HepG2 (cell line): ENCODE data around the gene CTNND2. TPM values are rescaled to one million over a fixed set of nuclear protein-coding genes. Genes with fewer than 3 reads are reported as not detected.

Experiments used
- ATAC-seq: fragments of 200-7000 bp; cut with Tn5 transposase; 3 replicates; pipeline ENCODE4 v1.9.1; 2020; ENCODE audit warnings: mild to moderate bottlenecking, moderate library complexity
- BruUV-seq: library from RNA; stranded (reverse); fragments of 400-500 nt; replicated peaks from 2 replicates; lab custom pipeline; 2021; lab: Mats Ljungman, UMichigan
- CTCF ChIA-PET: fragments of 300-600 bp; formaldehyde crosslinking; extraction: SDS; loops from one replicate; lab custom pipeline; 2021; ENCODE audit warnings: low total read pairs, inconsistent platforms, low intra/inter-chr PET ratio; lab: Yijun Ruan, JAX
- POLR2A ChIA-PET: fragments of 350-600 bp; sonication (Branson Sonifier 250); formaldehyde crosslinking; loops from one replicate; lab custom pipeline; 2020; ENCODE audit warnings: antibody characterized with exemption, inconsistent platforms; lab: Yijun Ruan, JAX
- DNase-seq: peaks from one replicate; pipeline ENCODE4 v3.0.0-alpha.2; 2015; ENCODE audit warnings: low spot score
- FAIRE-seq: peaks from 3 replicates; lab custom pipeline; 2011; peaks lifted over from hg19 to GRCh38; lab: Jason Lieb, UNC
- H2AFZ ChIP-seq: one replicate; pipeline ENCODE4 v1.6.1; 2011; ENCODE audit warnings: low read length, inconsistent platforms
- H3K27ac ChIP-seq: fragments of 300-600 bp; 3 replicates; pipeline ENCODE4 v1.8.0; 2011; ENCODE audit warnings: mixed run types, mild to moderate bottlenecking, mixed read lengths, low read length, inconsistent platforms; ENCODE audit not compliant: insufficient read depth; ENCODE audit errors: extremely low read length
- H3K27me3 ChIP-seq, 2 experiments: fragments of 200-600 bp in 1 of 2; 2 replicates in 1 of 2; 3 replicates in 1 of 2; pipeline versions ENCODE4 v1.6.0 to v1.8.0; 2011; ENCODE audit warnings: low read length in 2 of 2, mild to moderate bottlenecking in 2 of 2, moderate library complexity in 2 of 2, inconsistent platforms in 1 of 2; ENCODE audit not compliant: insufficient read depth in 2 of 2, control insufficient read depth in 1 of 2
- H3K36me3 ChIP-seq, 2 experiments: fragments of 200-600 bp in 1 of 2; replicated peaks in 1 of 2; 2 replicates in 1 of 2; 3 replicates in 1 of 2; pipeline versions ENCODE4 v1.5.1 to v1.8.0; 2011; ENCODE audit warnings: low read length in 2 of 2, inconsistent platforms in 1 of 2; ENCODE audit not compliant: insufficient read depth in 2 of 2, control insufficient read depth in 1 of 2
- H3K4me1 ChIP-seq: 2 replicates; pipeline ENCODE4 v1.5.1; 2012; ENCODE audit warnings: low read length, inconsistent platforms; ENCODE audit not compliant: insufficient read depth
- H3K4me2 ChIP-seq: 2 replicates; pipeline ENCODE4 v1.6.0; 2011; ENCODE audit warnings: low read depth, low read length, inconsistent platforms
- H3K4me3 ChIP-seq, 3 experiments: fragments of 200-600 bp in 1 of 3; sonication (generic), shearing (Covaris generic) in 1 of 3; replicated peaks in 1 of 3; 2 replicates each; pipeline ENCODE4 v1.5.1; 2011 to 2016; ENCODE audit warnings: low read length in 3 of 3, inconsistent platforms in 2 of 3, low read depth in 2 of 3, mild to moderate bottlenecking in 2 of 3, control low read depth in 1 of 3, mixed read lengths in 1 of 3; ENCODE audit not compliant: insufficient read depth in 1 of 3
- H3K79me2 ChIP-seq: one replicate; pipeline ENCODE4 v1.6.1; 2011; ENCODE audit warnings: low read length, inconsistent platforms; ENCODE audit not compliant: insufficient read depth
- H3K9ac ChIP-seq: 2 replicates; pipeline ENCODE4 v1.6.0; 2011; ENCODE audit warnings: mild to moderate bottlenecking, low read depth, low read length, inconsistent platforms; ENCODE audit not compliant: insufficient read depth
- H3K9me3 ChIP-seq: 2 replicates; pipeline ENCODE4 v1.5.1; 2012; ENCODE audit warnings: mild to moderate bottlenecking, low read length
- H4K20me1 ChIP-seq: 2 replicates; pipeline ENCODE4 v1.6.0; 2011; ENCODE audit warnings: inconsistent platforms, mild to moderate bottlenecking, low read length, moderate library complexity; ENCODE audit not compliant: insufficient read depth
- CBFB ChIP-seq: sonication (generic); formaldehyde crosslinking; IDR thresholded peaks from 2 replicates; pipeline ENCODE4 v1.4.0; 2020; ENCODE audit warnings: missing genetic modification reagents
- MTF1 ChIP-seq: sonication (generic); formaldehyde crosslinking; IDR thresholded peaks from 2 replicates; pipeline ENCODE4 v1.5.0; 2020; ENCODE audit warnings: missing genetic modification reagents
- MXD4 ChIP-seq: IDR thresholded peaks from 2 replicates; pipeline ENCODE4 v1.6.1; 2016; ENCODE audit warnings: mild to moderate bottlenecking, missing biosample characterization, missing genetic modification reagents
- PRPF4 ChIP-seq: fragments of 200-400 bp; formaldehyde crosslinking; IDR thresholded peaks from 2 replicates; pipeline ENCODE4 v1.6.1; 2016; ENCODE audit warnings: low read length, low read depth; ENCODE audit not compliant: poor library complexity, severe bottlenecking
- SRSF1 ChIP-seq: fragments of 200-400 bp; formaldehyde crosslinking; optimal IDR thresholded peaks from 2 replicates; pipeline ENCODE3; 2017; ENCODE audit warnings: mild to moderate bottlenecking, low read depth, low read length, moderate library complexity
- SRSF9 ChIP-seq: fragments of 200-400 bp; formaldehyde crosslinking; IDR thresholded peaks from 2 replicates; pipeline ENCODE4 v1.6.1; 2018; ENCODE audit warnings: borderline replicate concordance, mild to moderate bottlenecking, low read depth, low read length; ENCODE audit not compliant: insufficient read depth, poor library complexity, severe bottlenecking
- SRY ChIP-seq: sonication (generic); formaldehyde crosslinking; IDR thresholded peaks from 2 replicates; pipeline ENCODE4 v1.8.0; 2022; ENCODE audit warnings: mild to moderate bottlenecking, missing genetic modification reagents
- SUZ12 ChIP-seq: fragments of 150-350 bp; IDR thresholded peaks from 2 replicates; pipeline ENCODE4 v1.6.1; 2014; ENCODE audit warnings: low read depth, low read length
- TEAD2 ChIP-seq: sonication (generic); formaldehyde crosslinking; IDR thresholded peaks from 2 replicates; pipeline ENCODE4 v1.9.0; 2021; ENCODE audit warnings: missing genetic modification reagents
- WIZ ChIP-seq: sonication (generic); formaldehyde crosslinking; IDR thresholded peaks from 2 replicates; pipeline ENCODE4 v1.5.1; 2020; ENCODE audit warnings: mild to moderate bottlenecking, missing genetic modification reagents
- ZBTB1 ChIP-seq: sonication (generic); formaldehyde crosslinking; IDR thresholded peaks from 2 replicates; pipeline ENCODE4 v1.4.0; 2020; ENCODE audit warnings: missing genetic modification reagents, borderline replicate concordance
- ZFY ChIP-seq: sonication (generic); formaldehyde crosslinking; IDR thresholded peaks from 2 replicates; pipeline ENCODE4 v1.4.0; 2020; ENCODE audit warnings: missing genetic modification reagents
- ZNF331 ChIP-seq: sonication (generic); formaldehyde crosslinking; IDR thresholded peaks from 2 replicates; pipeline ENCODE4 v1.4.0; 2020; ENCODE audit warnings: missing genetic modification reagents
- ZNF430 ChIP-seq: sonication (generic); formaldehyde crosslinking; IDR thresholded peaks from 2 replicates; pipeline ENCODE4 v1.9.0; 2021; ENCODE audit warnings: mild to moderate bottlenecking, missing genetic modification reagents
- WGBS: methylation state at CpG from one replicate; pipeline ENCODE4 v1.1.6; 2017; ENCODE audit warnings: low lambda C conversion rate; 5-methylcytosine and 5-hydroxymethylcytosine counted together
- in situ Hi-C: cut with HindIII; loops from 2 replicates; pipeline ENCODE4 v1.10.0; 2017; ENCODE audit warnings: low pct_unique_long_range_greater_than_20kb; ENCODE audit not compliant: extremely low pct_ligation_motif_present
- intact Hi-C: fragments of 100-400 bp; cut with micrococcal nuclease; formaldehyde crosslinking; loops from one replicate; pipeline ENCODE4 v1.10.0; 2022; ENCODE audit not compliant: unreplicated experiment
- polyA plus RNA-seq, 8 experiments: library from polyadenylated mRNA; depleted of rRNA in 3 of 8; stranded (reverse) in 7 of 8; unstranded in 1 of 8; fragments of >200 nt; fragmentation: Illumina TruSeq in 4 of 8; extraction: Trizol in 4 of 8; gene quantifications; 2 replicates each; pipeline versions ENCODE4 v1.2.1 to v1.2.3, GENCODE V29; 2011 to 2016; ENCODE audit warnings: low read depth in 4 of 8, missing spikeins in 1 of 8, mixed read lengths in 1 of 8; ENCODE audit not compliant: insufficient read depth in 1 of 8
- total RNA-seq, 5 experiments: library from RNA; depleted of rRNA; stranded (reverse); fragments of >200 nt; fragmentation: Illumina TruSeq; extraction: Trizol; gene quantifications; 2 replicates each; pipeline ENCODE4 v1.2.3, GENCODE V29; 2016; ENCODE audit warnings: low read depth in 1 of 5
- TF ChIP-seq, protein P1 (sequence below): sonication (generic); formaldehyde crosslinking; IDR thresholded peaks from 2 replicates; pipeline ENCODE4 v1.9.0; 2021; ENCODE audit warnings: missing genetic modification reagents, borderline replicate concordance

The CTNND2 gene
- total and polyA plus RNA-seq, 2 of the 13 experiments (the other 11 are each of a cell fraction or from before 2014, with no cell fraction given): not detected

GRCh38 chr5:11239261-11240015, 664.8 kb downstream of the CTNND2 start:
- no peak overlapping the region for H3K4me2 ChIP-seq
- H3K4me1 ChIP-seq: no peaks in the 10 kb centered on the region
- peaks cover 7% of the 10 kb centered on the region; the same call in 1 of the 2 replicates for H3K9me3 ChIP-seq
- 62% methylated on average over 11 of the region's 13 CpGs for WGBS
- H3K36me3 ChIP-seq: no peaks in the 10 kb centered on the region
- no peaks in the 10 kb centered on the region for H3K79me2 ChIP-seq
- CTCF ChIA-PET: no interaction called here
- H3K27me3 ChIP-seq: no peaks in the 10 kb centered on the region
- POLR2A ChIA-PET: no interaction called here
- no peak overlapping the region for H3K9ac ChIP-seq
- in situ Hi-C loops (no loop called here), intact Hi-C loops (no loop called here)
- FAIRE-seq (no peak), DNase-seq (no peak), ATAC-seq (no peak; the same call in 2 of the 3 replicates)
- no peak overlapping the region for H3K4me3 ChIP-seq
- no TSS peak for BruUV-seq
- TF ChIP-seq PRPF4: no peak
- no peak for TF ChIP-seq ZBTB1
- TF ChIP-seq SRSF1: no peak
- H4K20me1 ChIP-seq: no peaks in the 10 kb centered on the region
- no peak overlapping the region for H3K27ac ChIP-seq
- H2AFZ ChIP-seq: no peak overlapping the region

GRCh38 chr5:11234501-11234911, 669.7 kb downstream of the CTNND2 start:
- Histone ChIP-seq H4K20me1 (no peaks in the 10 kb centered on the region), H3K27ac (no peak overlapping the region), H3K9me3 (peaks cover 16% of the 10 kb centered on the region), H3K36me3 (no peaks in the 10 kb centered on the region), H3K79me2 (no peaks in the 10 kb centered on the region), H3K4me1 (no peaks in the 10 kb centered on the region), H2AFZ (no peak overlapping the region), H3K9ac (no peak overlapping the region), H3K4me3 (no peak overlapping the region), H3K27me3 (no peaks in the 10 kb centered on the region), H3K4me2 (no peak overlapping the region)
- no peak for DNase-seq
- ChIA-PET POLR2A (no interaction called here), CTCF (no interaction called here)
- in situ Hi-C loops: no loop called here
- 68% methylated on average over 2 of the region's 5 CpGs for WGBS
- no TSS peak for BruUV-seq
- intact Hi-C loops: no loop called here
- ATAC-seq: no peak
- no peak for TF ChIP-seq WIZ (CRISPR knock-in tag)
- TF ChIP-seq CBFB (CRISPR knock-in tag): no peak
- TF ChIP-seq SRSF9: no peak
- TF ChIP-seq MXD4 (CRISPR knock-in tag): no peak
- no peak for TF ChIP-seq SUZ12
- TF ChIP-seq ZNF331 (CRISPR knock-in tag): no peak
- TF ChIP-seq SRY (CRISPR knock-in tag): no peak
- TF ChIP-seq MTF1: no peak
- TF ChIP-seq ZFY (CRISPR knock-in tag): no peak
- TF ChIP-seq TEAD2 (CRISPR knock-in tag): no peak
- no peak for TF ChIP-seq ZNF430 (CRISPR knock-in tag)
- TF ChIP-seq, protein P1, sequence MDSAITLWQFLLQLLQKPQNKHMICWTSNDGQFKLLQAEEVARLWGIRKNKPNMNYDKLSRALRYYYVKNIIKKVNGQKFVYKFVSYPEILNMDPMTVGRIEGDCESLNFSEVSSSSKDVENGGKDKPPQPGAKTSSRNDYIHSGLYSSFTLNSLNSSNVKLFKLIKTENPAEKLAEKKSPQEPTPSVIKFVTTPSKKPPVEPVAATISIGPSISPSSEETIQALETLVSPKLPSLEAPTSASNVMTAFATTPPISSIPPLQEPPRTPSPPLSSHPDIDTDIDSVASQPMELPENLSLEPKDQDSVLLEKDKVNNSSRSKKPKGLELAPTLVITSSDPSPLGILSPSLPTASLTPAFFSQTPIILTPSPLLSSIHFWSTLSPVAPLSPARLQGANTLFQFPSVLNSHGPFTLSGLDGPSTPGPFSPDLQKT: no peak
- no peak for FAIRE-seq
